ENCODE measurements around the gene RBL1.

DNA sequence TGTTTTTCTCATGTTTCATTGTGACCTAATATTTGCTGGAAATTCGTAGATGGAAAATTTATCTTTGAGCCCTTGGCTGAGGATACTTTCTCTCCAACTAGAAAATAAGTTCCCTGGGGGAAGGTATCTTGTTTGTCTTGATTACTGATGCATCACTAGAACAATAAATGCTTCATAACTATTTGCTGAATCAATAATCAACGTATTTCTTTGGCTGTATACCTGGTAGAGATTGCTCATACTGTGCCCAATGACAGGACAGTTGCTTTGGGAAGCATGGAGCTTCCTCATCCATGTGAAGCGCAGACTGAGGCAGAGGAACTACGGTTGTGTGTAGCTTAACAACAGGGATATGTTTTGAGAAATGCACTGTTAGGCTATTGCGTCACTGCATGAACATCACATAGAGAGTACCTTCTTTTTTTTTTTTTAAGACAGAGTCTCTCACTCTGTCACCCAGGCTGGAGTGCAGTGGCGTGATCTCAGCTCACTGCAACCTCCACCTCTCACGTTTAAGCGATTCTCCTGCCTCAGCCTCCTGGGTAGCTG lies 49.1 kb upstream of the RBL1 start:
- TF ChIP-seq GATA2 (IDR thresholded peaks at IDR 0.05; ENCODE audit: low read depth, low read length), result no peak
- no peak for TF ChIP-seq GATA3 (IDR thresholded peaks at IDR 0.05; ENCODE audit: low read depth, low read length)

All from SH-SY5Y (cell line).